Body of pancreas (tissue), 4 donors: ENCODE results near the gene BMPER.

Experiments
- POLR2A ChIP-seq, 3 donors: fragments of 450-650 bp; IDR thresholded peaks; one replicate each; pipeline ENCODE4 v1.6.1; 2016; ENCODE audit warnings: antibody characterized with exemption in 3 of 3, mild to moderate bottlenecking in 2 of 3
- TF ChIP-seq, protein P1 (sequence below), 7 experiments: fragments of 450-650 bp in 4 of 7; fragments of 200-600 bp in 3 of 7; sonication (generic) in 3 of 7; IDR thresholded peaks; one replicate each; pipeline ENCODE4 v1.5.1; 2016 to 2019; ENCODE audit warnings: antibody characterized with exemption in 7 of 7

DNA sequence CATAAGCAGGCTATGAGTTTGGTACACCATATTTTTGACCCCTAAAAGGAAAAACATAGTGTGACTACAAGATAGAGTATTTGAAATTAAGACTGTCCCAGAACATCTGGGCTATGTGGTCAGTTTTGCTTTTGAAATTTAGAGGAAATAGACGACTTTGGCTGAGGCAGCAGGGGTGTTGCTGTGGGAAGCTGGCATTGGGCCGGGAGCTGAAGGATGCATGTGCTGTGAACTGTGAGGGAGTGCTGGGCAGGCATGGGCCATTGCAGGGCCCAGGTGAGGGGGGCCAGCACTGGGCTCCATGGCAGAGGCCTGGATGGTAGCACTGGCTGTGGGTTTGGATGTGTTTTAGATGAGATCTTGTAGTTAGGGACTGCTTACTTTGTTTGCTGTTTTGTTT, 168.3 kb downstream of the BMPER start:
- TF ChIP-seq, protein P1, sequence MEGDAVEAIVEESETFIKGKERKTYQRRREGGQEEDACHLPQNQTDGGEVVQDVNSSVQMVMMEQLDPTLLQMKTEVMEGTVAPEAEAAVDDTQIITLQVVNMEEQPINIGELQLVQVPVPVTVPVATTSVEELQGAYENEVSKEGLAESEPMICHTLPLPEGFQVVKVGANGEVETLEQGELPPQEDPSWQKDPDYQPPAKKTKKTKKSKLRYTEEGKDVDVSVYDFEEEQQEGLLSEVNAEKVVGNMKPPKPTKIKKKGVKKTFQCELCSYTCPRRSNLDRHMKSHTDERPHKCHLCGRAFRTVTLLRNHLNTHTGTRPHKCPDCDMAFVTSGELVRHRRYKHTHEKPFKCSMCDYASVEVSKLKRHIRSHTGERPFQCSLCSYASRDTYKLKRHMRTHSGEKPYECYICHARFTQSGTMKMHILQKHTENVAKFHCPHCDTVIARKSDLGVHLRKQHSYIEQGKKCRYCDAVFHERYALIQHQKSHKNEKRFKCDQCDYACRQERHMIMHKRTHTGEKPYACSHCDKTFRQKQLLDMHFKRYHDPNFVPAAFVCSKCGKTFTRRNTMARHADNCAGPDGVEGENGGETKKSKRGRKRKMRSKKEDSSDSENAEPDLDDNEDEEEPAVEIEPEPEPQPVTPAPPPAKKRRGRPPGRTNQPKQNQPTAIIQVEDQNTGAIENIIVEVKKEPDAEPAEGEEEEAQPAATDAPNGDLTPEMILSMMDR (IDR thresholded peaks at IDR 0.05): no peak
- no peak for TF ChIP-seq POLR2A (IDR thresholded peaks at IDR 0.05)
